Choroid plexus epithelial cell (primary cell): Measurements from ENCODE around the gene MFSD11.

Experiments
- DNase-seq: peaks from one replicate; pipeline ENCODE4 v3.0.0-alpha.2; 2010; ENCODE audit warnings: low read depth
- H3K4me3 ChIP-seq: 2 replicates; pipeline ENCODE4 v1.5.1; 2011; ENCODE audit warnings: low read depth, mild to moderate bottlenecking, control low read depth, low read length, moderate library complexity
- CTCF ChIP-seq: conservative IDR thresholded peaks from 2 replicates; pipeline ENCODE4 v1.5.1; 2011; ENCODE audit warnings: low read depth, mild to moderate bottlenecking, control low read depth, inconsistent platforms, low read length, moderate library complexity

Gene MFSD11

GRCh38 chr17:76827736-76828135, 89.8 kb downstream of the MFSD11 start:
- TF ChIP-seq CTCF, result no peak
- no peak overlapping the region for H3K4me3 ChIP-seq
- no peak for DNase-seq
